ENCODE data around the gene FGF21.

FGF21 gene

DNA sequence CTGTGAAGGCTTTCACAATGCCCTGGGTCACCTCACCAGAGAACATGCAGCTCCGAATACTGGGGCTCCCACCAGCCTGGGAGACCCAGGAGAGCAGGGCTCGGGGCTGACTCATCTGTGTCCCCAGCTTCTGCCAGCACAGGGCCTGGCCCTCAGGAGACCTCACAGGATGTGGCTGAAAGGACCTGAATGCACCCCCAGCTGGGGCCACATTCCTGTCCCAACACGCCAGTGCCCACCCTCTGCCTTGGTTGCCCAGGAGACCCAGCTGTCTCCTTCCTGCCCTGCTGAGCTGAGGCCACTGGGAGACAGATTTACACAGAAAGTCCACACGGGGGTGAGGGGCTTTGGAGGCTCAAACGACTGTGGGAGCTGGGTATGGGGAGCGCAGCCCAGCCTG is 43.6 kb downstream of the FGF21 start:
- DNase-seq (ENCODE audit: low read depth): peak; percentile 90
- no peak overlapping the region for H3K4me3 ChIP-seq (ENCODE audit: low read depth, low read length)
- TF ChIP-seq, protein P1, sequence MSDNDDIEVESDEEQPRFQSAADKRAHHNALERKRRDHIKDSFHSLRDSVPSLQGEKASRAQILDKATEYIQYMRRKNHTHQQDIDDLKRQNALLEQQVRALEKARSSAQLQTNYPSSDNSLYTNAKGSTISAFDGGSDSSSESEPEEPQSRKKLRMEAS (IDR thresholded peaks at IDR 0.05; ENCODE audit: low read depth, low read length): no peak
- TF ChIP-seq, protein P2, sequence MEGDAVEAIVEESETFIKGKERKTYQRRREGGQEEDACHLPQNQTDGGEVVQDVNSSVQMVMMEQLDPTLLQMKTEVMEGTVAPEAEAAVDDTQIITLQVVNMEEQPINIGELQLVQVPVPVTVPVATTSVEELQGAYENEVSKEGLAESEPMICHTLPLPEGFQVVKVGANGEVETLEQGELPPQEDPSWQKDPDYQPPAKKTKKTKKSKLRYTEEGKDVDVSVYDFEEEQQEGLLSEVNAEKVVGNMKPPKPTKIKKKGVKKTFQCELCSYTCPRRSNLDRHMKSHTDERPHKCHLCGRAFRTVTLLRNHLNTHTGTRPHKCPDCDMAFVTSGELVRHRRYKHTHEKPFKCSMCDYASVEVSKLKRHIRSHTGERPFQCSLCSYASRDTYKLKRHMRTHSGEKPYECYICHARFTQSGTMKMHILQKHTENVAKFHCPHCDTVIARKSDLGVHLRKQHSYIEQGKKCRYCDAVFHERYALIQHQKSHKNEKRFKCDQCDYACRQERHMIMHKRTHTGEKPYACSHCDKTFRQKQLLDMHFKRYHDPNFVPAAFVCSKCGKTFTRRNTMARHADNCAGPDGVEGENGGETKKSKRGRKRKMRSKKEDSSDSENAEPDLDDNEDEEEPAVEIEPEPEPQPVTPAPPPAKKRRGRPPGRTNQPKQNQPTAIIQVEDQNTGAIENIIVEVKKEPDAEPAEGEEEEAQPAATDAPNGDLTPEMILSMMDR (IDR thresholded peaks at IDR 0.05; ENCODE audit: low read depth, low read length): no peak
- no peak for TF ChIP-seq MYC (IDR thresholded peaks at IDR 0.05; ENCODE audit: low read depth, low read length)
- no peak for TF ChIP-seq POLR2A (IDR thresholded peaks at IDR 0.05; ENCODE audit: extremely low read depth, insufficient read length)

DNA sequence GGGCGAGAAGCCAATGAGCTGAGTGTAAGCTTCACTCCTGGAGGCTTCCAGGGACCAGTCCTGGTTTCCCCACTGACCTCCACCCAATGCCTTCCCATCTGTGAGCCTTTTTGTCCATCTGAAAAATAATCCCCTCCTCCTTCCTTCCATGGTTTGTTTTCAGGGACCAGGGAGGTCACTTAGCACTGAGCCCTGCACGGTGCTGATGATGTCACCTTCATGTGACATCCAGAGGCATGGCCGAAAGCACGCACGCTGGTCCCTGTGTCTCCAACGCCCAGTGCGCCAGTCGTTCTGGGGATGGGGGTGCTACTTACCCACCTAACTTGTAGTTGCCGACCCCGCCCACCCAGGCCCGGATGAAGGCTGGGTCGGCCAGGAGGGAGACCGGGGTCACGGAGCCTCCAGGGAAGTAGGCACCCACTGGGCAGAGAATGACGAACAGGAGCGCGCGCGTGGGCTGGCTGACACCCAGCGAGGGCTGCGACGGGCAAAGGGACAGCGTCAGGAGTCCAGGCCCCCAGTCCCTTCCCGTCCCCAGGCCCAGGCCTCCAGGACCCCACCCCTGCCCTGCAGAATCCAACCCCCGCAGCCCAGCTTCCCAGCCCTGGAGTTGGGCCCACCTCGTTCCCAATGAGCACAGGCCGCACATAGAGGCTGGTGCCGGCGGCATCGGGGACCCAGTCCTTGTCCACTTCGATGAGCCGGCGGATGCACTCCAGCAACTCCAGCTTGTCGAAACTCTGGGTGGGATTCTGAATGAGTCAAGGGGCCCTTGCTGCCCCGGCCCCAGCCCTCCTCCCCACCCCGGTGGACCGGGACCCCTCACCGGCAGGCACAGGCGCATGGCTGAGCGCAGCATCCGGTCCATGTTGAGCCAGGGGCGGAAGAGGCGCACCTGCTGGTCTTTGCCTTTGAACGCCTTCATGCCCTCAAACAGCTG is 44.3 kb downstream of the FGF21 start:
- TF ChIP-seq, protein P1 (IDR thresholded peaks at IDR 0.05; ENCODE audit: low read depth, low read length): no peak
- TF ChIP-seq POLR2A (IDR thresholded peaks at IDR 0.05; ENCODE audit: extremely low read depth, insufficient read length): no peak
- TF ChIP-seq MYC (IDR thresholded peaks at IDR 0.05; ENCODE audit: low read depth, low read length): no peak
- TF ChIP-seq, protein P2 (IDR thresholded peaks at IDR 0.05; ENCODE audit: low read depth, low read length): no peak
- no peak overlapping the region for H3K4me3 ChIP-seq (ENCODE audit: low read depth, low read length)
- no peak for DNase-seq (ENCODE audit: low read depth)

DNA sequence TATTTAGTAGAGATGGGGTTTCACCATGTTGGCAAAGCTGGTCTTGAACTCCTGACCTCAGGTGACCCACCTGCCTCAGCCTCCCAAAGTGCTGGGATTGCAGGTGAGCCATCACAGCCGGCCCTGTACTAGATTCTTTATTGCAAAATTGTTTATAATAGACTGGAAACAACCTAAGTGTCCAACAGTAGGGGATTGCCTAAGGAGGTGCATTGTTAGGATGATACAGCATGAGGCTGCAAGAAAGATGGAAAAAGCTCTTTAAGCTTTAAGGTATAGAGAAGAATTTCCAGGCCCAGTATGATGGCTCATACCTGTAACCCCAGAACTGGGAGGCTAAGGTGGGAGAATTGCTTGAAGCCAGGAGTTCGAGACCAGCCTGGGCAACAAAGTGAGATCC is 47.3 kb downstream of the FGF21 start:
- TF ChIP-seq POLR2A (IDR thresholded peaks at IDR 0.05; ENCODE audit: extremely low read depth, insufficient read length) (no peak), MYC (IDR thresholded peaks at IDR 0.05; ENCODE audit: low read depth, low read length) (no peak)
- TF ChIP-seq, protein P1 (IDR thresholded peaks at IDR 0.05; ENCODE audit: low read depth, low read length): no peak
- TF ChIP-seq, protein P2 (IDR thresholded peaks at IDR 0.05; ENCODE audit: low read depth, low read length): no peak
- DNase-seq (ENCODE audit: low read depth): no peak
- H3K4me3 ChIP-seq (ENCODE audit: low read depth, low read length): no peak overlapping the region

DNA sequence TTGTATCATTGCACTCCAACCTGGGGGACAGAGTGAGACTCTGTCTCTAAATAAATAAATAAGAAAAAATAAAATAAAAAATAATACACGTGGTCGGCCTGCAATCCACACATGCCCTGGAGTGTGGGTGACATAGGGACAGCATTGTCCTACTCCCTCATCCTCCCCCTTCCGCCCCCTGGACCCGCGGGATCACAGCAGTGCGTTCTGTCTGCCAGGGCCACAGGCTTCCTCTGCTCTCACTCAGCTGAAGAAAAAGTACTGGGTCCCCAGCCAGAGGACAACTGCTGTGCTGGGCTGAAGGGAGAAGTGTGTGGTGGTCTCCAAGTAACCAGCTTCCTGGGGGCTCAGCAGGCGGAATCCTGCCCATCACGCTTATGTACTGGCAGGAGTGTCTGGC is 49.2 kb downstream of the FGF21 start:
- TF ChIP-seq, protein P2 (IDR thresholded peaks at IDR 0.05; ENCODE audit: low read depth, low read length): no peak
- no peak for TF ChIP-seq MYC (IDR thresholded peaks at IDR 0.05; ENCODE audit: low read depth, low read length)
- TF ChIP-seq, protein P1 (IDR thresholded peaks at IDR 0.05; ENCODE audit: low read depth, low read length): no peak
- no peak for TF ChIP-seq POLR2A (IDR thresholded peaks at IDR 0.05; ENCODE audit: extremely low read depth, insufficient read length)
- H3K4me3 ChIP-seq (ENCODE audit: low read depth, low read length): no peak overlapping the region
- no peak for DNase-seq (ENCODE audit: low read depth)

DNA sequence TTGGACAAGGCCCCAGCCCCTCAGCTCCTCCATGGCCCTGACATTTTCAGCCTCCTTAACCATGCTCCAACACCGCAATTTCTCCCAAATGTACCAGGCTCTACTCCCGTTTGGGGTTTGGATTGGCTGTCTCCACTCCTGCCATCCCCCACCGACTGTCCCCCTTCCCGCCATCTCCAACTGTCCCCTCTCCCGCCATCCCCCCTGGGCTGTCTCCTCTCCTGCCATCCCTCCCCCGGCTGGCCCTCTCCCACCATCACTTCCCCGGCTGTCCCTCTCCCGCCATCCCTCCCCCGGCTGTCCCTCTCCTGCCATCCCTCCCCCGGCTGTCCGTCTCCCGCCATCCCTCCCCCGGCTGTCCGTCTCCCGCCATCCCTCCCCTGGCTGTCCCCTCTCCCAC is 50.1 kb downstream of the FGF21 start:
- H3K4me3 ChIP-seq (ENCODE audit: low read depth, low read length): no peak overlapping the region
- DNase-seq (ENCODE audit: low read depth): no peak
- TF ChIP-seq MYC (IDR thresholded peaks at IDR 0.05; ENCODE audit: low read depth, low read length): no peak

DNA sequence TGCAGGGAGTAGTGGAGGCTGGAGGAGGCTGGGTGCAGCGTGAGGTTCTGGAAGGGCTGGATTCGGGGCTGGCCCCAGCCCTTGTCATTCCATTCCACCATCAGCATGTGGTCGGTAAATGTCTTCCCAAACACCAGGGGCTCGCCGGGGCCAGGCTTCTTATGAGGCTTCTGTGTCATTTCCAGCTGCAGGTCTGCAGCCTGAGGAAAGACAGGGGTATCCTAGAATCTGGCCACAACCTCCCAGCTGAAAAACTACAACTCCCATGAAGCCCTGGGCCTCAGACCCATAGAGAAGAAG is 51.1 kb downstream of the FGF21 start:
- H3K4me3 ChIP-seq (ENCODE audit: low read depth, low read length): no peak overlapping the region
- peak; percentile 45; the same call in 1 of the 2 replicates for TF ChIP-seq MYC (IDR thresholded peaks at IDR 0.05; ENCODE audit: low read depth, low read length)
- TF ChIP-seq, protein P1 (IDR thresholded peaks at IDR 0.05; ENCODE audit: low read depth, low read length): no peak
- no peak for DNase-seq (ENCODE audit: low read depth)
